Osteocyte (in vitro differentiated cells): ENCODE data around the gene CADM1. TPM values are rescaled to one million over a fixed set of nuclear protein-coding genes. Genes with fewer than 3 reads are reported as not detected.

Source experiments
- DNase-seq: peaks from one replicate; pipeline ENCODE4 v3.0.0; 2021; ENCODE audit warnings: mixed read lengths; ENCODE audit not compliant: unreplicated experiment; ENCODE audit errors: extremely low spot score
- H3K27ac Mint-ChIP-seq: one replicate; pipeline ENCODE4 v1.8.0; 2021; ENCODE audit warnings: mild to moderate bottlenecking, mixed read lengths; ENCODE audit not compliant: unreplicated experiment
- H3K27me3 Mint-ChIP-seq: one replicate; pipeline ENCODE4 v1.8.0; 2021; ENCODE audit warnings: mixed read lengths; ENCODE audit not compliant: unreplicated experiment
- H3K36me3 Mint-ChIP-seq: one replicate; pipeline ENCODE4 v1.8.0; 2021; ENCODE audit warnings: mixed read lengths; ENCODE audit not compliant: unreplicated experiment
- H3K4me1 Mint-ChIP-seq: one replicate; pipeline ENCODE4 v1.8.0; 2021; ENCODE audit warnings: mixed read lengths; ENCODE audit not compliant: unreplicated experiment
- H3K4me3 Mint-ChIP-seq: one replicate; pipeline ENCODE4 v1.8.0; 2021; ENCODE audit warnings: mild to moderate bottlenecking, moderate library complexity, mixed read lengths; ENCODE audit not compliant: unreplicated experiment
- H3K9me3 Mint-ChIP-seq: one replicate; pipeline ENCODE4 v1.8.0; 2021; ENCODE audit warnings: mixed read lengths; ENCODE audit not compliant: unreplicated experiment
- CTCF ChIP-seq: fragments of 200-600 bp; sonication (generic); IDR thresholded peaks from 2 replicates; pipeline ENCODE4 v1.5.0; 2021; ENCODE audit warnings: antibody characterized with exemption, mild to moderate bottlenecking, moderate library complexity
- total RNA-seq: library from RNA; stranded (reverse); gene quantifications from 2 replicates; pipeline ENCODE4 v1.2.1, GENCODE V29; 2021

Gene CADM1
- total RNA-seq, 1 donor from 2014 or later: 24.2 TPM

- H3K4me3 Mint-ChIP-seq: no peak overlapping the region
- no peaks in the 10 kb centered on the region for H3K36me3 Mint-ChIP-seq
- DNase-seq: no peak
- no peaks in the 10 kb centered on the region for H3K9me3 Mint-ChIP-seq
- H3K4me1 Mint-ChIP-seq: no peaks in the 10 kb centered on the region
- peaks cover 18% of the 10 kb centered on the region for H3K27me3 Mint-ChIP-seq
- TF ChIP-seq CTCF: no peak
- H3K27ac Mint-ChIP-seq: no peak overlapping the region
Observed at GRCh38 chr11:115123641-115124040, 380.6 kb downstream of the CADM1 start.

GRCh38 chr11:115122274-115122673 is 381.9 kb downstream of the CADM1 start:
- H3K4me3 Mint-ChIP-seq: no peak overlapping the region
- no peak overlapping the region for H3K27ac Mint-ChIP-seq
- no peaks in the 10 kb centered on the region for H3K36me3 Mint-ChIP-seq
- H3K9me3 Mint-ChIP-seq: no peaks in the 10 kb centered on the region
- no peak for TF ChIP-seq CTCF
- DNase-seq: no peak
- peaks cover 18% of the 10 kb centered on the region for H3K27me3 Mint-ChIP-seq
- H3K4me1 Mint-ChIP-seq: no peaks in the 10 kb centered on the region
